Sigmoid colon (tissue), 3 donors: ENCODE results near the gene BICC1.

ENCODE experiments used
- CTCF ChIP-seq, 4 experiments: fragments of 450-650 bp in 3 of 4; fragments of 200-600 bp in 1 of 4; IDR thresholded peaks; one replicate each; pipeline ENCODE4 v1.5.1; 2016 to 2019; ENCODE audit warnings: antibody characterized with exemption in 4 of 4, mild to moderate bottlenecking in 3 of 4, moderate library complexity in 2 of 4
- POLR2A ChIP-seq, 2 donors: fragments of 450-650 bp; IDR thresholded peaks; one replicate each; pipeline ENCODE4 v1.6.1; 2016; ENCODE audit warnings: antibody characterized with exemption in 2 of 2, mild to moderate bottlenecking in 2 of 2, moderate library complexity in 2 of 2

- no peak for TF ChIP-seq POLR2A (IDR thresholded peaks at IDR 0.05)
- TF ChIP-seq CTCF (IDR thresholded peaks at IDR 0.05): no peak
Observed at GRCh38 chr10:58515291-58515941, 2.7 kb downstream of the BICC1 start.
